GM21390 (cell line): Measurements from ENCODE around the gene RNF186.
"Not testable (repeated sequence)": the region's sequence is repeated elsewhere in the genome, so short reads cannot be mapped to it uniquely, and the experiment has no call there.

Experiments used
- ATAC-seq: cut with Tn5 transposase; IDR thresholded peaks from one replicate; pipeline ENCODE4 v1.9.1; 2021; ENCODE audit not compliant: unreplicated experiment

Gene RNF186

GRCh38 chr1:19814681-19815503 lies at the start of gene RNF186:
TSS of gene RNF186 (minus strand) at chr1:19815283. CDS start at chr1:19815101, 182 bp downstream.
- no peak for ATAC-seq

GRCh38 chr1:19864570-19865160 lies 49.6 kb upstream of the RNF186 start:
- ATAC-seq, result no peak

GRCh38 chr1:19862944-19863343 lies 47.9 kb upstream of the RNF186 start:
- ATAC-seq, result no peak

- no peak for ATAC-seq
Measured at GRCh38 chr1:19861842-19862530, 46.9 kb upstream of the RNF186 start.

GRCh38 chr1:19861034-19861433 lies 46.0 kb upstream of the RNF186 start:
- no peak for ATAC-seq

GRCh38 chr1:19860418-19860817 lies 45.3 kb upstream of the RNF186 start:
- ATAC-seq, result no peak

GRCh38 chr1:19859876-19860275 lies 44.8 kb upstream of the RNF186 start:
- ATAC-seq, result no peak

GRCh38 chr1:19858893-19859292 lies 43.8 kb upstream of the RNF186 start:
- ATAC-seq, result no peak

- ATAC-seq, result no peak
Measured at GRCh38 chr1:19854866-19855265, 39.8 kb upstream of the RNF186 start.

GRCh38 chr1:19852036-19852435 lies 37.0 kb upstream of the RNF186 start:
- ATAC-seq, result no peak

- no peak for ATAC-seq
Measured at GRCh38 chr1:19850214-19850613, 35.1 kb upstream of the RNF186 start.

- not testable (repeated sequence) for ATAC-seq
Measured at GRCh38 chr1:19849307-19849706, 34.2 kb upstream of the RNF186 start.

GRCh38 chr1:19847334-19847733 lies 32.3 kb upstream of the RNF186 start:
- ATAC-seq, result not testable (repeated sequence)

- ATAC-seq, result no peak
Measured at GRCh38 chr1:19846338-19846737, 31.3 kb upstream of the RNF186 start.

- ATAC-seq, result no peak
Measured at GRCh38 chr1:19845555-19845954, 30.5 kb upstream of the RNF186 start.

- no peak for ATAC-seq
Measured at GRCh38 chr1:19844731-19845495, 29.8 kb upstream of the RNF186 start.

- no peak for ATAC-seq
Measured at GRCh38 chr1:19840228-19840627, 25.1 kb upstream of the RNF186 start.

GRCh38 chr1:19837866-19838265 lies 22.8 kb upstream of the RNF186 start:
- ATAC-seq, result no peak

GRCh38 chr1:19835578-19835977 lies 20.5 kb upstream of the RNF186 start:
- ATAC-seq, result no peak

- ATAC-seq, result no peak
Measured at GRCh38 chr1:19831441-19831840, 16.4 kb upstream of the RNF186 start.

- ATAC-seq, result no peak
Measured at GRCh38 chr1:19828546-19828945, 13.5 kb upstream of the RNF186 start.
